Measurements from ENCODE around the gene PHF2. TPM values are rescaled to one million over a fixed set of nuclear protein-coding genes. Genes with fewer than 3 reads are reported as not detected.

PHF2 gene
- total RNA-seq, 1 experiment from 2014 or later: 11.6 TPM

Small RNA genes lying within 50 kb of the gene (microRNA-seq; reads per million reads assigned to microRNA genes)
- gene MIR548AU (ENCODE audit: borderline number of aligned reads): not detected

Other genes starting within 250 kb of the PHF2 start
- gene FAM120A, start 124.9 kb upstream of the PHF2 start, total RNA-seq (2021): 53.3 to 61.5 TPM (median 60.1 TPM) in 3 replicates
- 43.7 to 48.1 TPM (median 44.4 TPM) in 3 replicates for gene FAM120AOS, start 123.0 kb upstream of the PHF2 start, total RNA-seq (2021)